ENCODE results near the gene BIVM. TPM values are rescaled to one million over a fixed set of nuclear protein-coding genes. Genes with fewer than 3 reads are reported as not detected.

Gene BIVM
- total and polyA plus RNA-seq, 2 experiments from 2014 or later: 3.2 to 4.2 TPM

- TF ChIP-seq CTCF (conservative IDR thresholded peaks at IDR 0.05; ENCODE audit: low read depth in 2 of 2) (no peak), ZNF114 (CRISPR knock-in tag; IDR thresholded peaks at IDR 0.05) (no peak), ZNF331 (CRISPR knock-in tag; IDR thresholded peaks at IDR 0.05; ENCODE audit: low read depth) (no peak), STAT1 (IDR thresholded peaks at IDR 0.05; ENCODE audit: unreplicated experiment) (no peak), JUNB (IDR thresholded peaks at IDR 0.05; ENCODE audit: unreplicated experiment) (no peak), POLR2AphosphoS5 (IDR thresholded peaks at IDR 0.05; ENCODE audit: low read depth) (no peak), EZH2 (IDR thresholded peaks at IDR 0.05; ENCODE audit: low read depth, unreplicated experiment) (no peak)
Observed at GRCh38 chr13:102869948-102870676, 71.2 kb downstream of the BIVM start (continued).

- peaks cover 17% of the 10 kb centered on the region; the same call in 1 of the 2 replicates for H3K36me3 ChIP-seq (ENCODE audit: insufficient read depth)
Observed at GRCh38 chr13:102870677-102871415, 71.9 kb downstream of the BIVM start.

More at GRCh38 chr13:102870677-102871415, 71.9 kb downstream of the BIVM start:
- H3K4me1 Mint-ChIP-seq: peaks cover 10% of the 10 kb centered on the region
- no peak overlapping the region for H3K27ac ChIP-seq (ENCODE audit: low read depth)
- no peak overlapping the region for H3K4me3 Mint-ChIP-seq
- no peaks in the 10 kb centered on the region for H3K27me3 ChIP-seq (ENCODE audit: insufficient read depth)
- TF ChIP-seq CTCF (conservative IDR thresholded peaks at IDR 0.05; ENCODE audit: low read depth in 2 of 2): peak; percentile 88 to 93
- TF ChIP-seq EZH2 (IDR thresholded peaks at IDR 0.05; ENCODE audit: low read depth, unreplicated experiment): no peak
- no peak overlapping the region for H3K4me3 ChIP-seq
- no peaks in the 10 kb centered on the region for H3K9me2 ChIP-seq (ENCODE audit: insufficient read depth)
- H3K4me1 ChIP-seq (ENCODE audit: insufficient read depth): peaks cover 11% of the 10 kb centered on the region; the same call in 1 of the 2 replicates
- H3K79me2 ChIP-seq (replicated peaks; ENCODE audit: insufficient read depth): no peaks in the 10 kb centered on the region
- H3K4me2 ChIP-seq: no peak overlapping the region
- no peaks in the 10 kb centered on the region for H3K27me3 Mint-ChIP-seq (ENCODE audit: insufficient read depth, low read depth, poor library complexity)
- DNase-seq (ENCODE audit: low spot score) (peak; percentile 83), ATAC-seq (peak; percentile 97)
- 0 out of 2 replicates have a peak, but pooled peaks cover 2% of the 10 kb centered on the region for H4K20me1 ChIP-seq (replicated peaks; ENCODE audit: insufficient read depth)
- no peaks in the 10 kb centered on the region for H3K9me3 Mint-ChIP-seq
- no peak overlapping the region for H3K27ac Mint-ChIP-seq
- no peaks in the 10 kb centered on the region for H3F3A ChIP-seq (replicated peaks; ENCODE audit: low read depth)
- peaks cover 34% of the 10 kb centered on the region; the same call in 2 of the 3 replicates for H3K36me3 Mint-ChIP-seq (ENCODE audit: low read depth)
- H2AFZ ChIP-seq: no peak overlapping the region
